ENCODE data around the gene LYRM4.
"Not testable (repeated sequence)": the region's sequence is repeated elsewhere in the genome, so short reads cannot be mapped to it uniquely, and the experiment has no call there.

Gene LYRM4

GRCh38 chr6:5139828-5140771, 120.7 kb downstream of the LYRM4 start:
- no peak for DNase-seq

DNA sequence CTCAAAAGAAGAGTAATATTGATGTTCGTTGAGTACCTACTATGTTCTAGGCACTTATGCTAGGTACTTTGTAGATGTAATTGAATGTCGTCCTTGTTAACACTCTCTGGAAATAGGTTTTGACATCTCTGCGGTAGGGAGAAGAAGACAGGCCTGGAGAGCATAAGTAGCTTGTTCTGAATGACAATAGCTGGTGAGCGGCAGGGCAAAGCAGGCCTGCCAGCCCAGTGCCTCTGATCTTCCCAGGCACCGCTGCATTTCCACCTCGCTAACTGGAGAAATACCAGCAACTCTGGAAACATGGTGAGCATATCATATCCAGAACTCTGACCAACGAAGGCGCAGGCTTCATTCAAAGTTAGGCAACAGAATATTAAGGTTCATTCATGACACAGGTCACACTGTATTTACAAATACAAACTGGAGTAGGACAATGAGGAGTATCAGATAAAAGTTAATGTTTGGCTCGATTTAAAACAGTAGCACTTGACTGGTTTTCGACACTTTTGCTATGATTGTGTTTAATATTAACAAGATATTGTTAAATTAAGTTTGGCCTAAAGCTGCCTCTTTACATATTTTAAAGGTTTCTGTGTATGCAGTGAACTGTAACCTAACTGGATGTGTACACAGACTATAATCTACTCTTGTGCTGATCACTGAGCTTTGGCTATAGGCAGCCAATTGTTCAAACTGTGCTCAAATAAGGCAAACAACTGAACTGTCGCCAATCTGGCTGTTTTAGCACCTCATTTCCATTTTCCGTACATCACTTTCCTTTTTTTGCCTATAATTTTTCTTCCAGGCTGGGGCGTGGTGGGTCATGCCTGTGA, 121.5 kb downstream of the LYRM4 start:
- no peak for DNase-seq

- no peak for DNase-seq
Observed at GRCh38 chr6:5136851-5137250, 123.9 kb downstream of the LYRM4 start.

DNA sequence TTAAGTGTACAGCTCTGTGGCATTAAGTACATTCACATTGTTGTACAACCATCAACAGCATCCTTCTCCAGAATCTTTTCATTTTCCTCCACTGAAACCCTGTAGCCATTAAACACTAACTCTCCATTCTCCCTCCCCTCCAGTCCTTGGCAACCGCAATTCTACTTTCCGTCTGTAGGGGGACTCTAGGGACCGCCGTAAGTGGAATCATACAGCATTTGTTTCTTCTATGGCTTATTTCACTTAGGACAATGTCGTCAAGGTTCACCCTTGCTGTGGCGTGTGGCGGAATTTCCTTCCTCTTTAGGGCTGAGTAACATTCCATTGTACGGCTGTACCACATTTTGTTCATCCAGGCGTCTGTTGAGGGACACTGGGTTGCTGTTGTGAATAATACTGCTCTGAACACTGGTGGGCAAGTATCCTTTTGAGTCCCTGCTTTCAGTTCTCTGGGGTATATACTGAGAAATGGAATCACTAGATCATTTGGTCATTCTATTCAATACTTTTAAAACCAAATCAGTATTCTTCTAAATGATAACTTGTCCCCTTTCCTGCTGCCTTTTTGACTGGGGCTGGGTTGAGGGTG, 124.9 kb downstream of the LYRM4 start:
- no peak for DNase-seq

DNA sequence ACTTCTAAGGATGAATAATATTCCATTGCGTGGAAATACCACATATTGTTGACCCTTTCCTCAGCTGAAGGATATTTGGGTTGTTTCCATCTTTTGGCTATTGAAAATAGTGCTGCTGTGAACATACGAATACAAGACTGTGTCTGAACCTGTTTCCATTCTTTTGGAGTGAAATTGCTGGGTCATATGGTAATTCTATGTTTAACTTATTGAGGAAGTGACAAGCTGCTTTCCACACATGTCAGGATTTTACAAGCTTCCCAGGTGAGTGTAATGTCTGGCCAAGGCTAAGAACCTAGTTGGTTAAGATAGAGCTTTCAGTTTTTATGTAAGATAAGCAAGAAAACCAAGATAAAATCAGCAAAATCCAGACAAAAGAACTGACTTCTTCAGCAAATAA, 126.8 kb downstream of the LYRM4 start:
- DNase-seq, result no peak

DNA sequence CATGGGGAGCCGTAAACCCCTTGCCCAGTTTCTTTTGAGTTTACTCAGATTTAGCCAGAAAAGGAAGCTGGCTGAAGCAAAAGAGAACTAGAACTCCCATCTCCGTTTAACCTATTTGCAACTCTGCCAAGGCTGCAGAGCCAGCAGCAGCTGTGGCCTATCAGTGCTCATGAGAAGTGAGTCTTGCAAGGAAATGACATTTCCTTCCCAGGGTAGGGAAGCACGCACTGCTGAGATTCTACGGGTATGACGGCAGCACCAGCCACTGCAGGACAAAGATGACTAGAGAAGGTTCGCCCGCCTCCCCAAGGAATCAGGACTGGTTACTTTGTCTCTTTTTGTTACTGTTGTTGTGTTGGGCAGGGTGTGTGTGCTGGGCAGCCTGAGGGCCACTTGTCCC, 128.0 kb downstream of the LYRM4 start:
- DNase-seq, result no peak

GRCh38 chr6:5130135-5130866, 130.4 kb downstream of the LYRM4 start:
- no peak for DNase-seq

GRCh38 chr6:5128351-5128750, 132.4 kb downstream of the LYRM4 start:
- DNase-seq, result no peak

- DNase-seq, result no peak
Observed at GRCh38 chr6:5127106-5127687, 133.6 kb downstream of the LYRM4 start.

GRCh38 chr6:5126214-5126613, 134.5 kb downstream of the LYRM4 start:
- DNase-seq, result no peak

GRCh38 chr6:5125152-5126006, 135.4 kb downstream of the LYRM4 start:
- DNase-seq, result no peak

GRCh38 chr6:5124526-5124925, 136.2 kb downstream of the LYRM4 start:
- no peak for DNase-seq

DNA sequence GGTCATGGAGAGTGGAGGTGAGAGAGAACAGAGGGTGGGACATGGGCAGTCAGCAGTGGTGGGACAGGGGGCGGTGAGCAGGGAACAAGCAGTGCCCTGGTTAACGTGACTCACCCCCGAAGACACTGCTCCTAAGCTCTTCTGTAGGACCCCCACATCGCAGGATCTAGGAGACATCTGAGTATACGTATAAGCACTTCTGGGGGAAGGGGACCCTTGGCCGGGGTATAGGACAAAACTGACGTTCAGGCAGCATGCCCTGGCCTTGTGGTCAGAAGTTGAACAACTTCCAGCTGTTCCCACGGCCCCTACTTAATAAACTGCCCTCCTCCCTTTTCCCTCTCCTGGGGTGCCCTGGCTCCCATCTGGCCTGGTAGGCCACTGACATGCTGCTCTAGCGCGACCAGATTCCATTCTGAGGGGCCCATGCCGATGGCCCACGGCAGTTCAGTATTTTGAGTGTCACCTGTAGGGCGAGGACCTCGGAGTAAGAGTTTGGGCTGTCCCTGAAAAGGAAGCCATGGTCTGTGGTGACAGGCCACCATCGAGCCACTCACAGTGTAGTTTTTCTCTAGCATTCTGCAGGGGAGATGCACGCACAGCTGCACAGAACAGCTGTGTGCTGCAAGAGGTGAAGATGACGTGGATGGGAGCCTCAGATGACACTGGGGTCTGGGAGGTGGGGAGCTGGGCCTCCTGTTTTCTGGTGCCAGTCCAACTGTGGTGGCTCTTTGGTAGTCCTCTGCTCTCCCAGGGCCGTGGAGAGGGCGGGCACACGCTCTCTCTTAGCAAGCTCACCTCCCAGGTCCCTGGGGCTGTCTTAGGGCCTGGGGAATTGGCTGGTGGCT, 137.2 kb downstream of the LYRM4 start:
- no peak for DNase-seq

- DNase-seq, result no peak
Observed at GRCh38 chr6:5122504-5123112, 138.1 kb downstream of the LYRM4 start.

DNA sequence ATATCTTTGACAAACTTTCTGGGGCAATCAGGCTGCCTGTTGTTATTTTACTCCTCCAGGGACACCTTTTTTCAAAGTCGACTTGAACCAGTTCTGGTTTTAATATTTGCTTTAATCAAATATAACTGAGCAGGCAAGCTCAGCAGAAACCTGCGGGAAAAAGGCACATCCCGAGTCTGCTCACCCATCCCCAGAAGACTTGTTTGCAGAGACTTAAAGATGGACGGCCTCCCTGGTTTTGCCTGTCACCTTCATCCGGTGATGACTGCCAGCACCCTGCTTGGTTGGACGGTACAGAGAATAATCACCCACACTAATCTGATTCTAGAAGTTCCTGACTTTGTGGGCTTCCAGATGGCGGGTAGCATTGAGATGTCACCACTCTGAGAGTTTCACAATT, 138.8 kb downstream of the LYRM4 start:
- DNase-seq, result no peak

DNA sequence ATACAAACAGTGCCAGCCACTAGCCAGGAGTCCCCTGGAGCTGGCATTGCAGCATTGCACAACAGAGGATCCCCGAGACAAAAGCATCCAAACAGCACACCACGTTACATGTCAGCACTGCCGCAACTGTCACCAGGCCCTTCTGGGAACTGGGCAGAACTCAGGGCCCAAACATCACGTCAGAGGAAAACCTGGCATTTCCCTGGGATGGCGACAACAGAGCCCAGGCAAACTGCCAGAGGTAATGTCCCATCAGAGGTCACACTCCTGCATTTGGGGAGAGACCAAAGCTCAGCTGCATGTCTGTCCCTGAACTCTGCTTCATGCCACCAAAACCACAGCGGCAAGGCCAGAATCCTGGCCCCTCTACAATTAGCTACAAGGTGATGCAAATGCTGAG, 139.3 kb downstream of the LYRM4 start:
- DNase-seq, result no peak

GRCh38 chr6:5120543-5120942, 140.2 kb downstream of the LYRM4 start:
- not testable (repeated sequence) for DNase-seq

DNA sequence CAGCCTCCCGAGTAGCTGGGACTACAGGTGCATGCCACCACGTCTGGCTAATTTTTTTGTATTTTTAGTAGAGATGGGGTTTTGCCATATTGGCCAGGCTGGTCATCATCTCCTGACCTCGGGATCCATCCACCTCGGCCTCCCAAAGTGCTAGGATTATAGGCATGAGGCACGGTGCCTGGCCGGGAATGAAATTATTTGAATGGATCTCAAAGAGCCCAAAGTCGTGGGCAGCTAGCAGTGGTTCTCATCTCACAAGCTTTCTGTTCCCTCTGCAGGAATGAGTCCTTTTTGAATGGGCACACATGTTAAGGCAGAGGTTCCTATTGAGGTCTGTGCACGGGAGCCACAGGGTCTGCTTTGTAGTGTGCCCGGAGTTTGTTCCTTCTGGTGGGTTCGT, 140.7 kb downstream of the LYRM4 start:
- DNase-seq, result no peak

DNA sequence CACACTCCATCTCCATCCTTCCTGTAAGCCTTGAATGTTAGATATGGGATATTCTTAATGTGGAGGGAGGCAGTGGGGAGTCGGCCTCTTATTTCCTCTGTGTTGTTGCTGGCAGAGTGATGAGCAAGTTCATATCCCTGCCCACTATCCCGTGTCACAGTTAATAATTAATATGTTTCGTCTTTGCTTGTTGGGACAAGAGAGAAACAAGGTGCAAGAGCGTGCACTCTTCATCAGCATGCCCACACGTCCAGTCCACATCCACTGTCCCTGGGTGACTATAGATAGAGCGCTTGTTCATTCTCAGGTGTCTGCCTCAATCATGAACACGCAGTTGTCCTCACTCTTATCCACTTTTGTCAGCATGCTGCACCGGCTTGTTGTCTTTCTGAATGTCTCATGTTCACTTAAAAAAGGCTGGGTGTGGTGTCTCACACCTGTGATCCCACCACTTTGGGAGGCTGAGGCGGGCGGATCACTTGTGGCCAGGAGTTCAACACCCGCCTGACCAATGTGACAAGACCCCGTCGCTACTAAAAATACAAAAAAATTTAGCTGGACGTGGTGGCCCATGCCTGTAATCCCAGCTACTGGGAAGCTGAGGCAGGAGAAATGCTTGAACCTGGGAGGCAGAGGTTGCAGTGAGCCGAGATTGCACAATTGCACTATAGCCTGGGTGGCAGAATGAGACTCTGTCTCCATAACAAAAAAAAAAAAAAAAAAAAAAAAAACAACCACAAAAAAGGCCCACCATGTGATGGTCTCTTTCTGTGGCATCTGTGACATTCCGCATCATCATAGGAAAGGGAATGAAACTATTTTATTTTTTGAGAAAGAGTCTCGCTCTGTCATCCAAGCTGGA, 141.4 kb downstream of the LYRM4 start:
- DNase-seq, result no peak

Data from SIG-M5 (cell line).